ENCODE measurements around the gene E2F8. TPM values are rescaled to one million over a fixed set of nuclear protein-coding genes. Genes with fewer than 3 reads are reported as not detected.
"Not testable (repeated sequence)": the region's sequence is repeated elsewhere in the genome, so short reads cannot be mapped to it uniquely, and the experiment has no call there.

The E2F8 gene
- total RNA-seq, 1 donor from 2014 or later = 5.2 TPM

GRCh38 chr11:19275496-19275895 lies 34.8 kb upstream of the E2F8 start:
- Mint-ChIP-seq H3K36me3 (no peaks in the 10 kb centered on the region), H3K4me3 (no peak overlapping the region), H3K27ac (no peak overlapping the region), H3K4me1 (peaks cover 8% of the 10 kb centered on the region), H3K27me3 (ENCODE audit: low read depth) (peaks cover 31% of the 10 kb centered on the region), H3K9me3 (peaks cover 7% of the 10 kb centered on the region)
- TF ChIP-seq CTCF (IDR thresholded peaks at IDR 0.05; ENCODE audit: unreplicated experiment) = no peak
- DNase-seq (ENCODE audit: low spot score in 2 of 2, unreplicated experiment in 2 of 2) = no peak

GRCh38 chr11:19273219-19273618 lies 32.5 kb upstream of the E2F8 start:
- H3K36me3 Mint-ChIP-seq; H3K4me1 Mint-ChIP-seq; DNase-seq (ENCODE audit: low spot score in 2 of 2, unreplicated experiment in 2 of 2); H3K4me3 Mint-ChIP-seq; H3K27ac Mint-ChIP-seq: not testable (repeated sequence)
- peaks cover 39% of the 10 kb centered on the region for H3K27me3 Mint-ChIP-seq (ENCODE audit: low read depth)
- peaks cover 11% of the 10 kb centered on the region for H3K9me3 Mint-ChIP-seq

GRCh38 chr11:19268909-19269308 lies 28.2 kb upstream of the E2F8 start:
- H3K36me3 Mint-ChIP-seq = no peaks in the 10 kb centered on the region
- H3K4me3 Mint-ChIP-seq = no peak overlapping the region
- no peak overlapping the region for H3K27ac Mint-ChIP-seq
- DNase-seq (ENCODE audit: low spot score in 2 of 2, unreplicated experiment in 2 of 2) = no peak
- peaks cover 35% of the 10 kb centered on the region for H3K27me3 Mint-ChIP-seq (ENCODE audit: low read depth)
- H3K4me1 Mint-ChIP-seq = no peaks in the 10 kb centered on the region
- no peak for TF ChIP-seq CTCF (IDR thresholded peaks at IDR 0.05; ENCODE audit: unreplicated experiment)
- peaks cover 11% of the 10 kb centered on the region for H3K9me3 Mint-ChIP-seq

- Mint-ChIP-seq H3K27ac (no peak overlapping the region), H3K27me3 (ENCODE audit: low read depth) (peaks cover 32% of the 10 kb centered on the region), H3K4me1 (no peaks in the 10 kb centered on the region), H3K4me3 (no peak overlapping the region), H3K36me3 (no peaks in the 10 kb centered on the region), H3K9me3 (peaks cover 11% of the 10 kb centered on the region)
- no peak for TF ChIP-seq CTCF (IDR thresholded peaks at IDR 0.05; ENCODE audit: unreplicated experiment)
- no peak for DNase-seq (ENCODE audit: low spot score in 2 of 2, unreplicated experiment in 2 of 2)
These were observed 26.8 kb upstream of the E2F8 start for GRCh38 chr11:19267567-19267966.

- no peak for DNase-seq (ENCODE audit: low spot score in 2 of 2, unreplicated experiment in 2 of 2)
- no peak overlapping the region for H3K4me3 Mint-ChIP-seq
- no peaks in the 10 kb centered on the region for H3K36me3 Mint-ChIP-seq
- H3K27me3 Mint-ChIP-seq (ENCODE audit: low read depth) = peaks cover 3% of the 10 kb centered on the region
- no peaks in the 10 kb centered on the region for H3K4me1 Mint-ChIP-seq
- no peaks in the 10 kb centered on the region for H3K9me3 Mint-ChIP-seq
- no peak overlapping the region for H3K27ac Mint-ChIP-seq
- no peak for TF ChIP-seq CTCF (IDR thresholded peaks at IDR 0.05; ENCODE audit: unreplicated experiment)
These were observed 22.6 kb upstream of the E2F8 start for GRCh38 chr11:19263333-19263732.

GRCh38 chr11:19259487-19260345 lies 19.0 kb upstream of the E2F8 start:
- DNase-seq (ENCODE audit: low spot score in 2 of 2, unreplicated experiment in 2 of 2) = peak in 1 of 2 experiments; percentile 76
- Mint-ChIP-seq H3K4me1 (no peaks in the 10 kb centered on the region), H3K27ac (no peak overlapping the region), H3K27me3 (ENCODE audit: low read depth) (peaks cover 3% of the 10 kb centered on the region), H3K9me3 (peaks cover 4% of the 10 kb centered on the region), H3K4me3 (no peak overlapping the region), H3K36me3 (no peaks in the 10 kb centered on the region)
- TF ChIP-seq CTCF (IDR thresholded peaks at IDR 0.05; ENCODE audit: unreplicated experiment) = peak; percentile 89

Measured in mesothelial cell of epicardium (in vitro differentiated cells).